Measurements from ENCODE around the gene DIP2C. TPM values are rescaled to one million over a fixed set of nuclear protein-coding genes. Genes with fewer than 3 reads are reported as not detected.

Gene DIP2C
- total RNA-seq, 4 donors from 2014 or later, result 13.4 to 32.0 (median 18.4) TPM

GRCh38 chr10:331186-331585 is 358.3 kb downstream of the DIP2C start:
- in situ Hi-C loops (cut with MboI; ENCODE audit: low pct_ligation_motif_present in 1 of 4, low pct_unique_long_range_greater_than_20kb in 1 of 4, low sequenced_read_pairs in 3 of 4), result no loop called here
- Histone ChIP-seq H3K36me3 (peaks cover 0 to 2% (median 0%) of the 10 kb centered on the region in 4 donors), H3K27me3 (no peaks in the 10 kb centered on the region), H3K4me3 (no peak overlapping the region), H3K9me3 (no peaks in the 10 kb centered on the region), H3K4me1 (peaks cover 0 to 11% (median 7%) of the 10 kb centered on the region in 4 donors), H3K27ac (no peak overlapping the region)
- TF ChIP-seq CTCF (IDR thresholded peaks at IDR 0.05), result no peak
- TF ChIP-seq POLR2A (IDR thresholded peaks at IDR 0.05), result no peak
- TF ChIP-seq EP300 (IDR thresholded peaks at IDR 0.05; ENCODE audit: low read depth), result no peak
- TF ChIP-seq POLR2AphosphoS5 (IDR thresholded peaks at IDR 0.05), result no peak
- intact Hi-C loops (cut with DNase I; ENCODE audit: low total_unique reads), result no loop called here
- 91 to 96% methylated on average over 3 of the region's 3 CpGs for WGBS, 2 donors (ENCODE audit: low coverage in 1 of 2)
- DNase-seq, result no peak

- 13 to 22% methylated on average over 3 to 15 of the region's 15 CpGs for WGBS, 2 donors (ENCODE audit: low coverage in 1 of 2)
These were observed 359.9 kb downstream of the DIP2C start for GRCh38 chr10:329361-330099.

GRCh38 chr10:327889-328852 is 361.3 kb downstream of the DIP2C start:
- Histone ChIP-seq H3K9me3 (no peaks in the 10 kb centered on the region), H3K27ac (no peak overlapping the region), H3K36me3 (peaks cover 0 to 6% (median 0%) of the 10 kb centered on the region in 4 donors), H3K4me1 (peaks cover 0 to 19% (median 7%) of the 10 kb centered on the region in 4 donors), H3K4me3 (no peak overlapping the region), H3K27me3 (no peaks in the 10 kb centered on the region)
- no peak for TF ChIP-seq EP300 (IDR thresholded peaks at IDR 0.05; ENCODE audit: low read depth)
- no peak for TF ChIP-seq POLR2AphosphoS5 (IDR thresholded peaks at IDR 0.05)
- TF ChIP-seq POLR2A (IDR thresholded peaks at IDR 0.05), result no peak
- TF ChIP-seq CTCF (IDR thresholded peaks at IDR 0.05), result no peak
- no peak for DNase-seq
- 86 to 91% methylated on average over 9 to 22 of the region's 22 CpGs for WGBS, 2 donors (ENCODE audit: low coverage in 1 of 2)
- in situ Hi-C loops (cut with MboI; ENCODE audit: low pct_ligation_motif_present in 1 of 4, low pct_unique_long_range_greater_than_20kb in 1 of 4, low sequenced_read_pairs in 3 of 4) (no loop called here), intact Hi-C loops (cut with DNase I; ENCODE audit: low total_unique reads) (no loop called here)

More at GRCh38 chr10:329361-330099, 359.9 kb downstream of the DIP2C start:
- Histone ChIP-seq H3K4me3 (no peak overlapping the region), H3K9me3 (no peaks in the 10 kb centered on the region), H3K4me1 (peaks cover 0 to 11% (median 7%) of the 10 kb centered on the region in 4 donors), H3K36me3 (peaks cover 0 to 6% (median 0%) of the 10 kb centered on the region in 4 donors), H3K27ac (peak overlapping the region; percentile 43 to 76 (median 71)), H3K27me3 (no peaks in the 10 kb centered on the region)
- DNase-seq, result peak; percentile 90
- in situ Hi-C loops (cut with MboI; ENCODE audit: low pct_ligation_motif_present in 1 of 4, low pct_unique_long_range_greater_than_20kb in 1 of 4, low sequenced_read_pairs in 3 of 4) (no loop called here), intact Hi-C loops (cut with DNase I; ENCODE audit: low total_unique reads) (no loop called here)
- TF ChIP-seq CTCF (IDR thresholded peaks at IDR 0.05) (peak in 3 of 5 experiments; percentile 12 to 31 (median 22)), POLR2A (IDR thresholded peaks at IDR 0.05) (no peak), POLR2AphosphoS5 (IDR thresholded peaks at IDR 0.05) (peak; percentile 10 to 55 (median 37)), EP300 (IDR thresholded peaks at IDR 0.05; ENCODE audit: low read depth) (no peak)

Data from transverse colon (tissue), 4 donors.